Panc1 (cell line): ENCODE results near the gene MS4A6E. TPM values are rescaled to one million over a fixed set of nuclear protein-coding genes. Genes with fewer than 3 reads are reported as not detected.

Source experiments
- ATAC-seq: fragments of 200-7000 bp; cut with Tn5 transposase; 2 replicates; pipeline ENCODE4 v1.9.1; 2020; ENCODE audit warnings: mild to moderate bottlenecking, moderate library complexity
- BruUV-seq: library from RNA; stranded (reverse); fragments of 400-500 nt; replicated peaks from 2 replicates; lab custom pipeline; 2021; lab: Mats Ljungman, UMichigan
- CTCF ChIA-PET: fragments of 300-600 bp; sonication (Branson Sonifier 250); formaldehyde crosslinking; loops from one replicate; lab custom pipeline; 2022; ENCODE audit warnings: antibody characterized with exemption; lab: Charles Lee
- POLR2A ChIA-PET: fragments of 300-600 bp; sonication (Branson Sonifier 250); formaldehyde crosslinking; loops from one replicate; lab custom pipeline; 2022; ENCODE audit warnings: antibody characterized with exemption; lab: Charles Lee
- DNase-seq: peaks from one replicate; pipeline ENCODE4 v3.0.0-alpha.2; 2010; ENCODE audit warnings: low read depth, low spot score
- H3K27ac ChIP-seq: 2 replicates; pipeline ENCODE4 v1.5.1; 2011; ENCODE audit warnings: mild to moderate bottlenecking, low read length, inconsistent platforms
- H3K27me3 ChIP-seq: fragments of 200-500 bp; sonication (Bioruptor generic); 2 replicates; pipeline ENCODE4 v1.6.0; 2014; ENCODE audit warnings: low read length, inconsistent platforms; ENCODE audit not compliant: control insufficient read depth, insufficient read depth
- H3K36me3 ChIP-seq: fragments of 200-500 bp; sonication (Bioruptor generic); 2 replicates; pipeline ENCODE4 v1.5.1; 2014; ENCODE audit warnings: inconsistent platforms, mild to moderate bottlenecking, low read length, moderate library complexity; ENCODE audit not compliant: control insufficient read depth, insufficient read depth
- H3K4me1 ChIP-seq: 2 replicates; pipeline ENCODE4 v1.5.1; 2011; ENCODE audit warnings: inconsistent platforms, mild to moderate bottlenecking, low read length, moderate library complexity; ENCODE audit not compliant: control insufficient read depth, insufficient read depth
- H3K4me3 ChIP-seq, 2 experiments: 2 replicates each; pipeline ENCODE4 v1.5.1; 2011 to 2012; ENCODE audit warnings: low read depth in 2 of 2, low read length in 2 of 2, mild to moderate bottlenecking in 2 of 2, inconsistent platforms in 1 of 2, moderate library complexity in 1 of 2
- H3K9me3 ChIP-seq: fragments of 200-500 bp; sonication (Bioruptor generic); 2 replicates; pipeline ENCODE4 v1.5.1; 2014; ENCODE audit warnings: low read depth, mild to moderate bottlenecking, inconsistent platforms, low read length, moderate library complexity; ENCODE audit not compliant: control insufficient read depth, insufficient read depth
- CTCF ChIP-seq: fragments of 450-650 bp; IDR thresholded peaks from 2 replicates; pipeline ENCODE4 v1.5.1; 2017; ENCODE audit warnings: mild to moderate bottlenecking
- POLR2AphosphoS5 ChIP-seq: IDR thresholded peaks from 2 replicates; pipeline ENCODE4 v1.6.1; 2012; ENCODE audit warnings: mild to moderate bottlenecking, low read depth, low read length, moderate library complexity
- REST ChIP-seq, 2 experiments: IDR thresholded peaks; 2 replicates each; pipeline ENCODE4 v1.6.1; 2011 to 2012; ENCODE audit warnings: low read depth in 2 of 2, control low read depth in 1 of 2, low read length in 1 of 2, mild to moderate bottlenecking in 1 of 2, moderate library complexity in 1 of 2; ENCODE audit not compliant: insufficient read depth in 1 of 2
- SIN3A ChIP-seq: IDR thresholded peaks from 2 replicates; pipeline ENCODE4 v1.6.1; 2012; ENCODE audit warnings: low read depth, mild to moderate bottlenecking, low read length, moderate library complexity, borderline replicate concordance; ENCODE audit not compliant: insufficient read depth
- TCF7L2 ChIP-seq: IDR thresholded peaks from 2 replicates; pipeline ENCODE4 v1.6.1; 2011; ENCODE audit warnings: mild to moderate bottlenecking, low read depth, low read length, inconsistent platforms
- in situ Hi-C: cut with HindIII; loops from 2 replicates; pipeline ENCODE4 v1.10.0; 2016; ENCODE audit warnings: low sequenced_read_pairs, low pct_unique_long_range_greater_than_20kb
- intact Hi-C: fragments of 100-400 bp; cut with micrococcal nuclease; formaldehyde crosslinking; loops from one replicate; pipeline ENCODE4 v1.10.0; 2022; ENCODE audit not compliant: unreplicated experiment
- total RNA-seq: library from RNA; stranded (reverse); gene quantifications from one replicate; pipeline ENCODE4 v1.2.1, GENCODE V29; 2021; ENCODE audit not compliant: unreplicated experiment

Gene MS4A6E
- total RNA-seq, 1 experiment from 2014 or later = not detected

GRCh38 chr11:60375316-60375715 lies 48.3 kb downstream of the MS4A6E start:
- DNase-seq = no peak
- intact Hi-C loops = no loop called here
- H3K36me3 ChIP-seq = no peaks in the 10 kb centered on the region
- in situ Hi-C loops = no loop called here
- TF ChIP-seq TCF7L2 = no peak
- no peak for TF ChIP-seq SIN3A
- TF ChIP-seq REST (IDR thresholded peaks at IDR 0.05; ENCODE audit: insufficient read depth in 1 of 2, low read depth in 2 of 2, low read length in 1 of 2) = no peak
- no peak for TF ChIP-seq CTCF
- no peak for TF ChIP-seq POLR2AphosphoS5
- H3K27me3 ChIP-seq = no peaks in the 10 kb centered on the region
- no peak overlapping the region; the same call in 1 of the 2 replicates for H3K27ac ChIP-seq
- ChIA-PET POLR2A (no interaction called here), CTCF (no interaction called here)
- no peak overlapping the region for H3K4me3 ChIP-seq
- BruUV-seq = no TSS peak
- peaks cover 17% of the 10 kb centered on the region for H3K4me1 ChIP-seq
- no peaks in the 10 kb centered on the region for H3K9me3 ChIP-seq
- no peak for ATAC-seq

- Histone ChIP-seq H3K36me3 (no peaks in the 10 kb centered on the region), H3K9me3 (no peaks in the 10 kb centered on the region), H3K4me3 (no peak overlapping the region), H3K27me3 (no peaks in the 10 kb centered on the region), H3K4me1 (peaks cover 4% of the 10 kb centered on the region), H3K27ac (no peak overlapping the region)
- in situ Hi-C loops (no loop called here), intact Hi-C loops (no loop called here)
- no peak for ATAC-seq
- no TSS peak for BruUV-seq
- CTCF ChIA-PET = no interaction called here
- TF ChIP-seq SIN3A (no peak), TCF7L2 (no peak), CTCF (no peak), REST (IDR thresholded peaks at IDR 0.05; ENCODE audit: insufficient read depth in 1 of 2, low read depth in 2 of 2, low read length in 1 of 2) (no peak), POLR2AphosphoS5 (no peak)
- POLR2A ChIA-PET = no interaction called here
- DNase-seq = no peak
These were observed 49.5 kb downstream of the MS4A6E start for GRCh38 chr11:60376601-60377000.
